ENCODE data around the gene PDE6A. TPM values are rescaled to one million over a fixed set of nuclear protein-coding genes. Genes with fewer than 3 reads are reported as not detected.
"Not testable (repeated sequence)": the region's sequence is repeated elsewhere in the genome, so short reads cannot be mapped to it uniquely, and the experiment has no call there.

The PDE6A gene
- total and polyA plus RNA-seq, 2 experiments from 2014 or later, result not detected

DNA sequence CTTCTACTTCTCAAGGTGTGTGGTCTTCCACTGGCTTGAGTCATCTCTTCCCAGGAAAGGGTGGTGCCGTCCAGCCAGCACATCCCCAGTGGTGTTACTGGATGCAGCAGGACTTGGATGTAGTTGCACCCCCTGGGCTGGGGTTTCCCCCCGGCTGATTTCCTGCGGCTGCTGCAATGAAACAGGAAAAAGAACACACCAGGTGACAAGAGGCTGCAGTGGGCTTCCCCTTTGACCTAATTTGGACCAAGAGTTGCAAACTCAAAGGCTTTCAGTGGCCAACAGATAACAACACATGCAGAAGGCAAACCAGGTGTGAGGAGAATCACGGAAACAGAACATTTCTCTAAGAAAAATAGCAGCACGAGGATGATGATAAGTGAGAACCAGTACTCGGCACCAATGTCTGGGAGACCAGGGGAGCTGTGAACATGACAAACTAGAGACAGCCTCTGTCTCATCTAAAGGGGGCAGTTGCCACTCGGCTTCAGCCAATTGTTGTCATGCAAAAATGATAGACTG is 83.7 kb downstream of the PDE6A start:
- Histone ChIP-seq H4K20me1 (ENCODE audit: insufficient read depth) (no peaks in the 10 kb centered on the region), H3F3A (ENCODE audit: insufficient read depth) (no peaks in the 10 kb centered on the region), H3K27me3 (replicated peaks; ENCODE audit: insufficient read depth) (no peaks in the 10 kb centered on the region), H3K9me3 (ENCODE audit: low read depth) (no peaks in the 10 kb centered on the region), H3K36me3 (ENCODE audit: low read depth) (no peaks in the 10 kb centered on the region), H2AFZ (no peak overlapping the region), H3K79me2 (ENCODE audit: insufficient read depth) (no peaks in the 10 kb centered on the region), H3K4me1 (ENCODE audit: insufficient read depth) (no peaks in the 10 kb centered on the region), H3K4me3 (no peak overlapping the region), H3K9ac (no peak overlapping the region), H3K9me2 (ENCODE audit: insufficient read depth) (no peaks in the 10 kb centered on the region), H3K4me2 (ENCODE audit: unreplicated experiment) (no peak overlapping the region), H3K27ac (no peak overlapping the region)
- TF ChIP-seq EZH2 (IDR thresholded peaks at IDR 0.05; ENCODE audit: insufficient read depth, poor library complexity, severe bottlenecking), result no peak
- TF ChIP-seq EZH2phosphoT487 (IDR thresholded peaks at IDR 0.05; ENCODE audit: insufficient read depth, low read depth), result no peak
- in situ Hi-C loops (cut with MboI), result no loop called here
- DNase-seq, result no peak
- WGBS, 2 experiments (ENCODE audit: low coverage in 1 of 2, low lambda C conversion rate in 2 of 2, missing lambda C conversion rate in 2 of 2), result 65 to 72% methylated on average over 7 of the region's 7 CpGs

DNA sequence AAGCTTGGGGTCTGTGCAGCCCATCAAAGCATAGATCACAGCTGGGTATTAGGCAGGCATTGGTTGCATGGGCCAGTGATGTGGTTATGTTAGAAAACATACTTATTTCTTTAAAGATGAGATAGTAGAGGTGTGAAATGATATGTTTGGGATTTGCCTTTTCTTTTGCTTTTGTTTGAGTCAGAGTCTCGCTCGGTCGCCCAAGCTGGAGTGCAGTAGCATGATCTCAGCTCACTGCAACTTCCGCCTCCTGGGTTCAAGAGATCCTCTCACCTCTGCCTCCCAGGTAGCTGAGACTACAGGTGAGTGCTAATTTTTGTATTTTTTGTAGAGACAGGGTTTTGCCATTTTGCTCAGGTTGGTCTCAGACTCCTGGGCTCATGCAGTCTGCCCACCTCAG is 84.8 kb downstream of the PDE6A start:
- Histone ChIP-seq H3K79me2 (ENCODE audit: insufficient read depth) (no peaks in the 10 kb centered on the region), H3K4me2 (ENCODE audit: unreplicated experiment) (no peak overlapping the region), H2AFZ (no peak overlapping the region), H3K27ac (no peak overlapping the region), H3K4me1 (ENCODE audit: insufficient read depth) (no peaks in the 10 kb centered on the region), H4K20me1 (ENCODE audit: insufficient read depth) (no peaks in the 10 kb centered on the region), H3K9ac (no peak overlapping the region), H3K4me3 (no peak overlapping the region), H3K36me3 (ENCODE audit: low read depth) (no peaks in the 10 kb centered on the region), H3K9me3 (ENCODE audit: low read depth) (no peaks in the 10 kb centered on the region), H3F3A (ENCODE audit: insufficient read depth) (no peaks in the 10 kb centered on the region), H3K9me2 (ENCODE audit: insufficient read depth) (no peaks in the 10 kb centered on the region), H3K27me3 (replicated peaks; ENCODE audit: insufficient read depth) (no peaks in the 10 kb centered on the region)
- in situ Hi-C loops (cut with MboI), result loop anchor here (10.0 kb wide), 1 partner anchor 105 kb away; the partner anchor contains the start of gene SLC26A2
- TF ChIP-seq EZH2 (IDR thresholded peaks at IDR 0.05; ENCODE audit: insufficient read depth, poor library complexity, severe bottlenecking), result no peak
- TF ChIP-seq EZH2phosphoT487 (IDR thresholded peaks at IDR 0.05; ENCODE audit: insufficient read depth, low read depth), result no peak
- no peak for DNase-seq
- WGBS, 2 experiments (ENCODE audit: low coverage in 1 of 2, low lambda C conversion rate in 2 of 2, missing lambda C conversion rate in 2 of 2), result 90 to 95% methylated on average over 4 of the region's 4 CpGs

GRCh38 chr5:149858481-149858880 is 86.1 kb downstream of the PDE6A start:
- 85 to 87% methylated on average over 5 to 6 of the region's 6 CpGs for WGBS, 2 experiments (ENCODE audit: low coverage in 1 of 2, low lambda C conversion rate in 2 of 2, missing lambda C conversion rate in 2 of 2)
- not testable (repeated sequence) for H3K27me3 ChIP-seq (replicated peaks; ENCODE audit: insufficient read depth); H3K27ac ChIP-seq; H3K4me2 ChIP-seq (ENCODE audit: unreplicated experiment); H3K9ac ChIP-seq; H3K79me2 ChIP-seq (ENCODE audit: insufficient read depth); H4K20me1 ChIP-seq (ENCODE audit: insufficient read depth); H2AFZ ChIP-seq; DNase-seq; H3K36me3 ChIP-seq (ENCODE audit: low read depth); H3K9me2 ChIP-seq (ENCODE audit: insufficient read depth); H3F3A ChIP-seq (ENCODE audit: insufficient read depth); H3K9me3 ChIP-seq (ENCODE audit: low read depth); H3K4me3 ChIP-seq; H3K4me1 ChIP-seq (ENCODE audit: insufficient read depth)
- in situ Hi-C loops (cut with MboI), result loop anchor here (10.0 kb wide), 1 partner anchor 106 kb away; the partner anchor contains the start of gene SLC26A2

GRCh38 chr5:149857499-149857898 is 87.1 kb downstream of the PDE6A start:
- Histone ChIP-seq H4K20me1 (ENCODE audit: insufficient read depth) (no peaks in the 10 kb centered on the region), H3K27me3 (replicated peaks; ENCODE audit: insufficient read depth) (no peaks in the 10 kb centered on the region), H3K9ac (no peak overlapping the region), H3K4me2 (ENCODE audit: unreplicated experiment) (no peak overlapping the region), H3K36me3 (ENCODE audit: low read depth) (no peaks in the 10 kb centered on the region), H3K79me2 (ENCODE audit: insufficient read depth) (no peaks in the 10 kb centered on the region), H2AFZ (no peak overlapping the region), H3K27ac (no peak overlapping the region), H3K9me3 (ENCODE audit: low read depth) (no peaks in the 10 kb centered on the region), H3K4me3 (no peak overlapping the region), H3K9me2 (ENCODE audit: insufficient read depth) (no peaks in the 10 kb centered on the region), H3K4me1 (ENCODE audit: insufficient read depth) (no peaks in the 10 kb centered on the region), H3F3A (ENCODE audit: insufficient read depth) (no peaks in the 10 kb centered on the region)
- no peak for TF ChIP-seq EZH2 (IDR thresholded peaks at IDR 0.05; ENCODE audit: insufficient read depth, poor library complexity, severe bottlenecking)
- TF ChIP-seq EZH2phosphoT487 (IDR thresholded peaks at IDR 0.05; ENCODE audit: insufficient read depth, low read depth), result no peak
- DNase-seq, result no peak
- in situ Hi-C loops (cut with MboI), result loop anchor here (10.0 kb wide), 1 partner anchor 107 kb away; the partner anchor contains the start of gene SLC26A2
- 60 to 61% methylated on average over 4 of the region's 4 CpGs for WGBS, 2 experiments (ENCODE audit: low coverage in 1 of 2, low lambda C conversion rate in 2 of 2, missing lambda C conversion rate in 2 of 2)

DNA sequence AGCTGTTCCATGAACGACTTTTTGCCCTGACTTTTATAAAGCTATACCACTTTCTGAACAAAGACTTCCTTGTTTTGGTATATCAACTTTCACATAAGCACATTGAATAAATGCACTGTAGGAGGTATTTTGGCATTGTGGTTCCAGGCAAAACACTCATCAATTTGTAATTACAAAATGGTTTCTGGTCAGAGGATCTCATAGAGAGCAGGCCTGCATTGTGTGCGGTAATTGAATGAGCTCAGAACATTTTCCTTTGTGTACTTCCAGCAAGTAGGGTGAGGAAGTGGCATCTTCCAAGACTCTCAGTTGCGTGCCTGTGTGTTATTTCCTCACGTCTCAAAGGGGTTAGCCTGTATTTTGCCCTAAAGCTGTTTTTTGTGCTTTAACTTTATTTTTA is 89.2 kb downstream of the PDE6A start:
- DNase-seq, result no peak
- TF ChIP-seq EZH2 (IDR thresholded peaks at IDR 0.05; ENCODE audit: insufficient read depth, poor library complexity, severe bottlenecking), result no peak
- no peak for TF ChIP-seq EZH2phosphoT487 (IDR thresholded peaks at IDR 0.05; ENCODE audit: insufficient read depth, low read depth)
- H2AFZ ChIP-seq, result no peak overlapping the region
- H3K36me3 ChIP-seq (ENCODE audit: low read depth), result no peaks in the 10 kb centered on the region
- in situ Hi-C loops (cut with MboI), result loop anchor here (10.0 kb wide), 1 partner anchor 109 kb away; the partner anchor contains the start of gene SLC26A2
- no peaks in the 10 kb centered on the region for H3F3A ChIP-seq (ENCODE audit: insufficient read depth)
- H4K20me1 ChIP-seq (ENCODE audit: insufficient read depth), result no peaks in the 10 kb centered on the region
- no peaks in the 10 kb centered on the region for H3K4me1 ChIP-seq (ENCODE audit: insufficient read depth)
- H3K79me2 ChIP-seq (ENCODE audit: insufficient read depth), result no peaks in the 10 kb centered on the region
- WGBS, 2 experiments (ENCODE audit: low coverage in 1 of 2, low lambda C conversion rate in 2 of 2, missing lambda C conversion rate in 2 of 2), result 86 to 92% methylated on average over 4 of the region's 4 CpGs
- no peaks in the 10 kb centered on the region for H3K9me3 ChIP-seq (ENCODE audit: low read depth)
- H3K27ac ChIP-seq, result no peak overlapping the region
- no peaks in the 10 kb centered on the region for H3K9me2 ChIP-seq (ENCODE audit: insufficient read depth)
- no peaks in the 10 kb centered on the region for H3K27me3 ChIP-seq (replicated peaks; ENCODE audit: insufficient read depth)
- H3K4me3 ChIP-seq, result no peak overlapping the region
- no peak overlapping the region for H3K4me2 ChIP-seq (ENCODE audit: unreplicated experiment)
- no peak overlapping the region for H3K9ac ChIP-seq
